Epithelial cell of proximal tubule (primary cell): ENCODE data around the gene UBE2D2. TPM values are rescaled to one million over a fixed set of nuclear protein-coding genes. Genes with fewer than 3 reads are reported as not detected.

Source experiments
- DNase-seq: peaks from one replicate; pipeline ENCODE4 v3.0.0-alpha.2; 2011; ENCODE audit warnings: low read depth
- H3K4me3 ChIP-seq: 2 replicates; pipeline ENCODE4 v1.5.1; 2011; ENCODE audit warnings: low read depth, mild to moderate bottlenecking, low read length
- total RNA-seq: library from RNA; depleted of rRNA; stranded (reverse); fragments of >200 nt; gene quantifications from 2 replicates; pipeline ENCODE4 v1.2.3, GENCODE V29; 2015
- TF ChIP-seq, protein P1 (sequence below): conservative IDR thresholded peaks from 2 replicates; pipeline ENCODE4 v1.5.1; 2012; ENCODE audit warnings: low read depth, mild to moderate bottlenecking, low read length

UBE2D2 gene
- total RNA-seq, 1 donor from 2014 or later: 205 TPM

DNA sequence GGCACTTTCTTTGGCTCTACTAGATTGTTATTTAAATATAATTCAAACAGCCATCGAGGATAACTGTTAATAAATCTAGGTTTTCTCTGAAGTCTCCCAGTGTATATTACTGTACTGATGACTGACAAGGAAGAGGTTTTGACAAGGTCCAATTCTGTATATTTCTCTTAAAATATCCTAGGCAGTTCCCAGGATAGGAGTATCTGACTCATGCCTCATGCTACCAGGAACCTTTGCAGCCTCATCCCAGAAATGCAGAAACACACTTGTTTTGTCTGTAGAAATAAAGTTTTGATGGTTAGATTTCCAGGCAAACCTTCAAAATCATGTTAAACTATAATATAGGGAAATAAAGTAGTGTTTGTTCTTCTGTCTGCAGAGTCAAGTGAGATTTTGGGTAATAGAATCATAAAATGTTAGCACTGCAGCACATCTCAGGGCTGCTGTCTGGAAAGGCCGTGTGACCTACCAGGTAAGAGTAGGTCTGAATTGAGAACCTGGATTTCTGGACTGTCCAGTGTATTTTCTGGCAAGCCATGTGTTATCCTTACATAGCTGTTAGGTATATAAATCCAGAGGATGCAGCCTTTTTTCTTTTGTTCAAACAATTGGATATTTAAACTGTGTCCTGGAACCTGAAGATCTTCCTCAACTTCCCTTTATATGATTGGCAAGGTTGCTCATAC is 8.3 kb downstream of the UBE2D2 start:
- TF ChIP-seq, protein P1, sequence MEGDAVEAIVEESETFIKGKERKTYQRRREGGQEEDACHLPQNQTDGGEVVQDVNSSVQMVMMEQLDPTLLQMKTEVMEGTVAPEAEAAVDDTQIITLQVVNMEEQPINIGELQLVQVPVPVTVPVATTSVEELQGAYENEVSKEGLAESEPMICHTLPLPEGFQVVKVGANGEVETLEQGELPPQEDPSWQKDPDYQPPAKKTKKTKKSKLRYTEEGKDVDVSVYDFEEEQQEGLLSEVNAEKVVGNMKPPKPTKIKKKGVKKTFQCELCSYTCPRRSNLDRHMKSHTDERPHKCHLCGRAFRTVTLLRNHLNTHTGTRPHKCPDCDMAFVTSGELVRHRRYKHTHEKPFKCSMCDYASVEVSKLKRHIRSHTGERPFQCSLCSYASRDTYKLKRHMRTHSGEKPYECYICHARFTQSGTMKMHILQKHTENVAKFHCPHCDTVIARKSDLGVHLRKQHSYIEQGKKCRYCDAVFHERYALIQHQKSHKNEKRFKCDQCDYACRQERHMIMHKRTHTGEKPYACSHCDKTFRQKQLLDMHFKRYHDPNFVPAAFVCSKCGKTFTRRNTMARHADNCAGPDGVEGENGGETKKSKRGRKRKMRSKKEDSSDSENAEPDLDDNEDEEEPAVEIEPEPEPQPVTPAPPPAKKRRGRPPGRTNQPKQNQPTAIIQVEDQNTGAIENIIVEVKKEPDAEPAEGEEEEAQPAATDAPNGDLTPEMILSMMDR: no peak
- no peak for DNase-seq
- H3K4me3 ChIP-seq: no peak overlapping the region

- no peak overlapping the region for H3K4me3 ChIP-seq
- DNase-seq: no peak
- TF ChIP-seq, protein P1: no peak
These were observed 10.4 kb downstream of the UBE2D2 start for GRCh38 chr5:139571543-139571942.

DNA sequence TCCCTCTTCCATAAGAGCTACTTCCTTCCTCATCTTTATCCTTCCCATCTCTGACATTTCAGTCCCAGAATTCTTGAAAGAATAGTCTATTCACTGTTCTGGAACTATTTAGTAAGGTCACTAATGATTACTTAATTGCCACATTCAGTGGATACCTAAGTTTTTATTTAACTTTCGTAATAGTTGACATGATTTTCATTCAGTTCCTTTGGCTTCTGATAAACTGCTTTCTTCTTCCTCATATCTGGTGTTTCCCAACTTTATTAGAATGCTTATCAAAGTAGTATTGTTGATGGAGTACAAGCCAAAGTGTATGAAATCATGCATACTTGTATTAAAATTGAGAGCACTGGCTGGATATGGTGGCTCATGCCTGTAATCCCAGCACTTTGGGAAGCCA is 10.8 kb downstream of the UBE2D2 start:
- no peak for DNase-seq
- TF ChIP-seq, protein P1: no peak

GRCh38 chr5:139574641-139575312 is 13.6 kb downstream of the UBE2D2 start:
- H3K4me3 ChIP-seq: no peak overlapping the region
- TF ChIP-seq, protein P1: peak; percentile 77
- no peak for DNase-seq

More for the DNA sequence above, 10.8 kb downstream of the UBE2D2 start:
- no peak overlapping the region for H3K4me3 ChIP-seq

DNA sequence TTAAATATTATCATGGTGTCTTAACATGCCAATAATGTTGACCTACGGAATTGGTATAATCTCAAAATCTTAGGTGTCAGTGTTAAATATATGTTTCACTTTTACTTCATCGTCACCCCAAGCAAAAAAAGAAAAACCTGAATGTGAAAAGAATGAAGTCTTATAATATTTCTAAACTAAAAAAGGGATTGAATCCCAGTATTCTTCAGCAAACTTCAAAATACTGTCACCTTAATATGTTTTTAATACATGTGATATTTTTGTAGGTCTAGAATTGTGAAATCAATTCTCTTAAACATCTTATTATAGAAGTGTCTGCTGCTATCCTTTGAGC is 14.1 kb downstream of the UBE2D2 start:
- no peak for DNase-seq
- H3K4me3 ChIP-seq: no peak overlapping the region

GRCh38 chr5:139575751-139576150 is 14.6 kb downstream of the UBE2D2 start:
- TF ChIP-seq, protein P1: no peak
- no peak for DNase-seq

More for the DNA sequence above, 14.1 kb downstream of the UBE2D2 start:
- TF ChIP-seq, protein P1: no peak

More at GRCh38 chr5:139575751-139576150, 14.6 kb downstream of the UBE2D2 start:
- H3K4me3 ChIP-seq: no peak overlapping the region
